HEK293 (cell line): Measurements from ENCODE around the gene UTP25.
"Not testable (repeated sequence)": the region's sequence is repeated elsewhere in the genome, so short reads cannot be mapped to it uniquely, and the experiment has no call there.

ENCODE experiments used
- CTCF ChIA-PET: fragments of 350-600 bp; formaldehyde crosslinking; extraction: SDS; loops from one replicate; lab custom pipeline; 2021; ENCODE audit warnings: antibody characterized with exemption; lab: Yijun Ruan, JAX
- POLR2A ChIA-PET: fragments of 300-600 bp; formaldehyde crosslinking; extraction: SDS; loops from one replicate; lab custom pipeline; 2020; ENCODE audit warnings: antibody characterized with exemption, inconsistent platforms; lab: Yijun Ruan, JAX
- H3K27ac ChIP-seq: fragments of 200-500 bp; sonication (Bioruptor generic); 2 replicates; pipeline ENCODE4 v1.5.1; 2014; ENCODE audit warnings: low read depth, low read length, control low read depth, inconsistent platforms; ENCODE audit errors: extremely low read depth
- H3K36me3 ChIP-seq, 2 experiments: fragments of 200-500 bp in 1 of 2; sonication (Bioruptor generic) in 1 of 2; 1 replicate in 1 of 2; 2 replicates in 1 of 2; pipeline ENCODE4 v1.5.1; 2014 to 2017; ENCODE audit warnings: inconsistent platforms in 2 of 2, low read length in 2 of 2; ENCODE audit not compliant: control insufficient read depth in 2 of 2, insufficient read depth in 1 of 2
- H3K4me1 ChIP-seq: fragments of 200-500 bp; sonication (Bioruptor generic); 2 replicates; pipeline ENCODE4 v1.5.1; 2014; ENCODE audit warnings: mild to moderate bottlenecking, low read length, inconsistent platforms; ENCODE audit not compliant: control insufficient read depth, insufficient read depth
- H3K4me3 ChIP-seq: 2 replicates; pipeline ENCODE4 v1.5.1; 2011; ENCODE audit warnings: low read depth, mild to moderate bottlenecking, control low read depth, low read length, moderate library complexity
- H3K9me3 ChIP-seq: fragments of 200-500 bp; sonication (Bioruptor generic); 2 replicates; pipeline ENCODE4 v1.5.1; 2014; ENCODE audit warnings: low read depth, low read length, inconsistent platforms; ENCODE audit not compliant: control insufficient read depth, insufficient read depth
- BCL11A ChIP-seq: fragments of 450-650 bp; formaldehyde crosslinking; IDR thresholded peaks from 2 replicates; pipeline ENCODE4 v1.5.1; 2016; ENCODE audit warnings: low read depth, missing biosample characterization, missing genetic modification characterization
- GLI4 ChIP-seq: fragments of 450-650 bp; formaldehyde crosslinking; IDR thresholded peaks from 2 replicates; pipeline ENCODE4 v1.5.1; 2016; ENCODE audit warnings: missing biosample characterization, missing genetic modification characterization
- GLIS2 ChIP-seq: fragments of 450-650 bp; formaldehyde crosslinking; IDR thresholded peaks from 2 replicates; pipeline ENCODE4 v1.5.1; 2016; ENCODE audit warnings: missing biosample characterization, missing genetic modification characterization
- HOXA7 ChIP-seq: sonication (generic); formaldehyde crosslinking; IDR thresholded peaks from 2 replicates; pipeline ENCODE4 v1.8.1; 2022; ENCODE audit warnings: missing genetic modification reagents, borderline replicate concordance
- KLF16 ChIP-seq: fragments of 450-650 bp; formaldehyde crosslinking; IDR thresholded peaks from 2 replicates; pipeline ENCODE4 v1.5.1; 2017; ENCODE audit warnings: missing biosample characterization, missing genetic modification characterization
- WT1 ChIP-seq: fragments of 450-650 bp; formaldehyde crosslinking; IDR thresholded peaks from 2 replicates; pipeline ENCODE4 v1.5.1; 2016; ENCODE audit warnings: missing biosample characterization, missing genetic modification characterization
- ZBTB48 ChIP-seq: fragments of 450-650 bp; formaldehyde crosslinking; IDR thresholded peaks from 2 replicates; pipeline ENCODE4 v1.5.1; 2016; ENCODE audit warnings: missing biosample characterization, missing genetic modification characterization
- ZNF146 ChIP-seq: fragments of 450-650 bp; formaldehyde crosslinking; IDR thresholded peaks from 2 replicates; pipeline ENCODE4 v1.5.1; 2016; ENCODE audit warnings: missing biosample characterization, missing genetic modification characterization
- ZNF169 ChIP-seq: fragments of 450-650 bp; formaldehyde crosslinking; IDR thresholded peaks from 2 replicates; pipeline ENCODE4 v1.5.1; 2016; ENCODE audit warnings: missing biosample characterization, missing genetic modification characterization
- ZNF423 ChIP-seq: fragments of 450-650 bp; formaldehyde crosslinking; IDR thresholded peaks from 2 replicates; pipeline ENCODE4 v1.5.1; 2016; ENCODE audit warnings: missing biosample characterization, missing genetic modification characterization
- ZNF473 ChIP-seq: fragments of 450-650 bp; formaldehyde crosslinking; IDR thresholded peaks from 2 replicates; pipeline ENCODE4 v1.5.1; 2017; ENCODE audit warnings: missing biosample characterization, missing genetic modification characterization
- ZNF518A ChIP-seq: fragments of 450-650 bp; formaldehyde crosslinking; conservative IDR thresholded peaks from 2 replicates; pipeline ENCODE4 v1.5.1; 2016; ENCODE audit warnings: low read depth, missing biosample characterization, missing genetic modification characterization
- ZNF544 ChIP-seq: fragments of 450-650 bp; formaldehyde crosslinking; IDR thresholded peaks from 2 replicates; pipeline ENCODE4 v1.5.0; 2017; ENCODE audit warnings: missing biosample characterization, missing genetic modification characterization
- ZNF549 ChIP-seq: fragments of 450-650 bp; IDR thresholded peaks from 2 replicates; pipeline ENCODE4 v1.5.1; 2018; ENCODE audit warnings: missing biosample characterization, missing genetic modification characterization, mild to moderate bottlenecking, inconsistent platforms, moderate library complexity
- ZNF585B ChIP-seq: fragments of 450-650 bp; formaldehyde crosslinking; IDR thresholded peaks from 2 replicates; pipeline ENCODE4 v1.5.1; 2016; ENCODE audit warnings: missing biosample characterization, missing genetic modification characterization
- ZNF639 ChIP-seq: fragments of 450-650 bp; formaldehyde crosslinking; IDR thresholded peaks from 2 replicates; pipeline ENCODE4 v1.5.1; 2016; ENCODE audit warnings: missing biosample characterization, missing genetic modification characterization
- ZNF658 ChIP-seq: fragments of 450-650 bp; formaldehyde crosslinking; IDR thresholded peaks from 2 replicates; pipeline ENCODE4; 2016; ENCODE audit warnings: missing biosample characterization, missing genetic modification characterization
- ZNF76 ChIP-seq: fragments of 450-650 bp; formaldehyde crosslinking; IDR thresholded peaks from 2 replicates; pipeline ENCODE4; 2016; ENCODE audit warnings: low read depth, missing biosample characterization, missing genetic modification characterization, borderline replicate concordance
- ZNF777 ChIP-seq: fragments of 450-650 bp; formaldehyde crosslinking; IDR thresholded peaks from 2 replicates; pipeline ENCODE4 v1.5.1; 2017; ENCODE audit warnings: missing biosample characterization, missing genetic modification characterization, borderline replicate concordance
- ZNF830 ChIP-seq: fragments of 450-650 bp; IDR thresholded peaks from 2 replicates; pipeline ENCODE4 v1.5.0; 2018; ENCODE audit warnings: missing biosample characterization, missing genetic modification characterization, low read depth, mild to moderate bottlenecking, moderate library complexity
- ZSCAN16 ChIP-seq: fragments of 450-650 bp; formaldehyde crosslinking; IDR thresholded peaks from 2 replicates; pipeline ENCODE4 v1.5.1; 2016; ENCODE audit warnings: missing biosample characterization, missing genetic modification characterization
- TF ChIP-seq, protein P1 (sequence below): fragments of 450-650 bp; formaldehyde crosslinking; IDR thresholded peaks from 2 replicates; pipeline ENCODE4 v1.5.1; 2016; ENCODE audit warnings: missing biosample characterization, missing genetic modification characterization
- TF ChIP-seq, protein P2 (sequence below): fragments of 450-650 bp; formaldehyde crosslinking; IDR thresholded peaks from 2 replicates; pipeline ENCODE4 v1.5.1; 2016; ENCODE audit warnings: missing biosample characterization, missing genetic modification characterization, borderline replicate concordance
- TF ChIP-seq, protein P3 (sequence below): fragments of 450-650 bp; formaldehyde crosslinking; IDR thresholded peaks from 2 replicates; pipeline ENCODE4 v1.5.1; 2016; ENCODE audit warnings: missing biosample characterization, missing genetic modification characterization

The UTP25 gene

DNA sequence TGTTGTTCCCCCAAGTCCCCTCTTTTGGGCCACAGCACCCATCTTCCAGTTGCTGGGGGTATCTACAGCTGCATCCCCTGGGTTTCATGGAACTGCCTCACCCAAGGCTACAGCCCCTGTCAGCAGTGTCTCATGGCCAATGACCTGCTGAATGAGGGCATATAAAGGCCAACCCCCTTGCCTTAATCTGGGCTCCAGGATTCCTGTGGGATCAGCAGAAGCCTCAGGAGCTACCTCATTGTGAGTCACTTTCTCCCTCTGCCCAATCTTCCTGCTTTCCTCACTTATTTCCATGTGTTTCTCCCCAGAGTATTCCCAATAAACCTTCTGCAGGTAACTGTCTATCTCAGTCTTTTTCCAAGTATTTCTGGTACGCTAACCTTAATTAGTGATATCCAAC is 73.0 kb downstream of the UTP25 start (continued):
- TF ChIP-seq ZNF777 (tag by site-specific recombination) (no peak), ZNF76 (tag by site-specific recombination) (no peak), ZNF473 (tag by site-specific recombination) (no peak), ZNF658 (tag by site-specific recombination) (no peak), KLF16 (tag by site-specific recombination) (no peak), ZNF518A (no peak), ZNF146 (tag by site-specific recombination) (no peak)
- TF ChIP-seq, protein P1, sequence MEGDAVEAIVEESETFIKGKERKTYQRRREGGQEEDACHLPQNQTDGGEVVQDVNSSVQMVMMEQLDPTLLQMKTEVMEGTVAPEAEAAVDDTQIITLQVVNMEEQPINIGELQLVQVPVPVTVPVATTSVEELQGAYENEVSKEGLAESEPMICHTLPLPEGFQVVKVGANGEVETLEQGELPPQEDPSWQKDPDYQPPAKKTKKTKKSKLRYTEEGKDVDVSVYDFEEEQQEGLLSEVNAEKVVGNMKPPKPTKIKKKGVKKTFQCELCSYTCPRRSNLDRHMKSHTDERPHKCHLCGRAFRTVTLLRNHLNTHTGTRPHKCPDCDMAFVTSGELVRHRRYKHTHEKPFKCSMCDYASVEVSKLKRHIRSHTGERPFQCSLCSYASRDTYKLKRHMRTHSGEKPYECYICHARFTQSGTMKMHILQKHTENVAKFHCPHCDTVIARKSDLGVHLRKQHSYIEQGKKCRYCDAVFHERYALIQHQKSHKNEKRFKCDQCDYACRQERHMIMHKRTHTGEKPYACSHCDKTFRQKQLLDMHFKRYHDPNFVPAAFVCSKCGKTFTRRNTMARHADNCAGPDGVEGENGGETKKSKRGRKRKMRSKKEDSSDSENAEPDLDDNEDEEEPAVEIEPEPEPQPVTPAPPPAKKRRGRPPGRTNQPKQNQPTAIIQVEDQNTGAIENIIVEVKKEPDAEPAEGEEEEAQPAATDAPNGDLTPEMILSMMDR (tag by site-specific recombination): no peak
- TF ChIP-seq, all 188 proteins: peak for 0

DNA sequence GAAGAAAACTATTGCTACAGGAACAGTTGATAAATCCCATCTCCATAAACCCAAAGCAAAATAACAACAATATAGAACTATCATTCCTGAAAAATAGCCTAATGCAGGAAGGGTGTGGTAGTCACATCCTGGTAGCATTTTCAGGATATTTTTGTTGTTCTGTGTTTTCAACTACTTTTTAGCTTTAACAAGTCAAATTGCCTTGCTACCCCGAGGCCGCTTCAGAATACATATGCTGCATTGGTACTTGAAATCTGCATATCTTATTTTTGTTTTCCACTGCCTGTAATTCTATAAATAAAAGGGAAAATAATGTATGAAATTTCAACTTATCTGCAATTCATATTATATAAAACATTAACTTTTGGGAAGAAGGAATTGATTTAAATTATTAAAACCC is 73.4 kb downstream of the UTP25 start:
- H3K27ac ChIP-seq: no peak overlapping the region
- POLR2A ChIA-PET: no interaction called here
- H3K4me1 ChIP-seq: no peaks in the 10 kb centered on the region
- no peaks in the 10 kb centered on the region for H3K9me3 ChIP-seq
- CTCF ChIA-PET: interaction anchor here (0.8 to 2.3 kb wide), 8 partner anchors 11 to 36 kb away, joined by 3 to 23 read pairs (median 8); no protein-coding TSS in a partner anchor
- no peaks in the 10 kb centered on the region for H3K36me3 ChIP-seq
- TF ChIP-seq ZBTB48 (no peak), GLI4 (tag by site-specific recombination) (no peak), BCL11A (no peak), GLIS2 (tag by site-specific recombination) (no peak), ZNF423 (tag by site-specific recombination) (no peak), ZSCAN16 (tag by site-specific recombination) (no peak), ZNF830 (tag by site-specific recombination) (no peak), ZNF639 (no peak), ZNF544 (tag by site-specific recombination) (no peak), WT1 (tag by site-specific recombination) (no peak), HOXA7 (no peak), ZNF585B (tag by site-specific recombination) (no peak), ZNF549 (tag by site-specific recombination) (no peak), ZNF169 (tag by site-specific recombination) (no peak)
- TF ChIP-seq, protein P2, sequence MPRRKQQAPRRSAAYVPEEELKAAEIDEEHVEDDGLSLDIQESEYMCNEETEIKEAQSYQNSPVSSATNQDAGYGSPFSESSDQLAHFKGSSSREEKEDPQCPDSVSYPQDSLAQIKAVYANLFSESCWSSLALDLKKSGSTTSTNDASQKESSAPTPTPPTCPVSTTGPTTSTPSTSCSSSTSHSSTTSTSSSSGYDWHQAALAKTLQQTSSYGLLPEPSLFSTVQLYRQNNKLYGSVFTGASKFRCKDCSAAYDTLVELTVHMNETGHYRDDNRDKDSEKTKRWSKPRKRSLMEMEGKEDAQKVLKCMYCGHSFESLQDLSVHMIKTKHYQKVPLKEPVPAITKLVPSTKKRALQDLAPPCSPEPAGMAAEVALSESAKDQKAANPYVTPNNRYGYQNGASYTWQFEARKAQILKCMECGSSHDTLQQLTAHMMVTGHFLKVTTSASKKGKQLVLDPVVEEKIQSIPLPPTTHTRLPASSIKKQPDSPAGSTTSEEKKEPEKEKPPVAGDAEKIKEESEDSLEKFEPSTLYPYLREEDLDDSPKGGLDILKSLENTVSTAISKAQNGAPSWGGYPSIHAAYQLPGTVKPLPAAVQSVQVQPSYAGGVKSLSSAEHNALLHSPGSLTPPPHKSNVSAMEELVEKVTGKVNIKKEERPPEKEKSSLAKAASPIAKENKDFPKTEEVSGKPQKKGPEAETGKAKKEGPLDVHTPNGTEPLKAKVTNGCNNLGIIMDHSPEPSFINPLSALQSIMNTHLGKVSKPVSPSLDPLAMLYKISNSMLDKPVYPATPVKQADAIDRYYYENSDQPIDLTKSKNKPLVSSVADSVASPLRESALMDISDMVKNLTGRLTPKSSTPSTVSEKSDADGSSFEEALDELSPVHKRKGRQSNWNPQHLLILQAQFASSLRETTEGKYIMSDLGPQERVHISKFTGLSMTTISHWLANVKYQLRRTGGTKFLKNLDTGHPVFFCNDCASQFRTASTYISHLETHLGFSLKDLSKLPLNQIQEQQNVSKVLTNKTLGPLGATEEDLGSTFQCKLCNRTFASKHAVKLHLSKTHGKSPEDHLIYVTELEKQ: no peak
- TF ChIP-seq, protein P3, sequence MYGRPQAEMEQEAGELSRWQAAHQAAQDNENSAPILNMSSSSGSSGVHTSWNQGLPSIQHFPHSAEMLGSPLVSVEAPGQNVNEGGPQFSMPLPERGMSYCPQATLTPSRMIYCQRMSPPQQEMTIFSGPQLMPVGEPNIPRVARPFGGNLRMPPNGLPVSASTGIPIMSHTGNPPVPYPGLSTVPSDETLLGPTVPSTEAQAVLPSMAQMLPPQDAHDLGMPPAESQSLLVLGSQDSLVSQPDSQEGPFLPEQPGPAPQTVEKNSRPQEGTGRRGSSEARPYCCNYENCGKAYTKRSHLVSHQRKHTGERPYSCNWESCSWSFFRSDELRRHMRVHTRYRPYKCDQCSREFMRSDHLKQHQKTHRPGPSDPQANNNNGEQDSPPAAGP (tag by site-specific recombination): no peak
- TF ChIP-seq, all 188 proteins: peak for 0
- H3K4me3 ChIP-seq: no peak overlapping the region

DNA sequence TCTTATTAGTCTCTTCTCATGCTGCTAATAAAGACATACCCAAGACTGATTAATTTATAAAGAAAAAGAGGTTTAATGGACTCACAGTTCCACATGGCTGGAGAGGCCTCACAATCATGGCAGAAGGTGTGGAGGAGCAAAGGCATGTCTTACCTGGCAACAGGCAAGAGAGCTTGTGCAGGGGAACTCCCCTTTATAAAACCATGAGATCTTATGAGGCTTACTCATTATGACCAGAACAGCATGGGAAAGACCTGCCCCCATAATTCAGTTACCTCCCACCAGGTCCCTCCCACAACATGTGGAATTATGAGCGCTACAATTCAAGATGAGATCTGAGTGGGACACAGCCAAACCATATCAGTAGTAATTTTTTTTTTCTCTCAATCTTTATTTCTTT is 77.0 kb downstream of the UTP25 start:
- H3K9me3 ChIP-seq, H3K4me3 ChIP-seq, H3K36me3 ChIP-seq, H3K27ac ChIP-seq, POLR2A ChIA-PET, H3K4me1 ChIP-seq: not testable (repeated sequence)
- CTCF ChIA-PET: interaction anchor here (1.4 kb wide), 1 partner anchor 8 kb away, joined by 9 read pairs; no protein-coding TSS in a partner anchor
